Dedifferentiated amniotic fluid mesenchymal stem cell (primary cell): Measurements from ENCODE around the gene DOCK7.
"Not testable (repeated sequence)": the region's sequence is repeated elsewhere in the genome, so short reads cannot be mapped to it uniquely, and the experiment has no call there.

ENCODE experiments used
- DNase-seq: peaks from one replicate; pipeline ENCODE4 v3.0.0-alpha.2; 2016; ENCODE audit errors: extremely low spot score

The DOCK7 gene

GRCh38 chr1:62610588-62610987, 77.6 kb downstream of the DOCK7 start:
- not testable (repeated sequence) for DNase-seq

GRCh38 chr1:62608905-62609304, 79.3 kb downstream of the DOCK7 start:
- DNase-seq, result no peak

GRCh38 chr1:62601457-62601856, 86.7 kb downstream of the DOCK7 start:
- DNase-seq, result peak; percentile 58

- DNase-seq, result no peak
Measured at GRCh38 chr1:62599044-62599443, 89.1 kb downstream of the DOCK7 start.

- no peak for DNase-seq
Measured at GRCh38 chr1:62597281-62597680, 90.9 kb downstream of the DOCK7 start, which contains the start of gene ANGPTL3. ANGPTL3 (plus strand) TSS chr1:62597520; CDS start chr1:62597567, 47 bp downstream.

- DNase-seq, result no peak
Measured at GRCh38 chr1:62595647-62596046, 92.5 kb downstream of the DOCK7 start.

GRCh38 chr1:62593825-62594394, 94.3 kb downstream of the DOCK7 start:
- DNase-seq, result peak; percentile 51

- DNase-seq, result no peak
Measured at GRCh38 chr1:62590970-62591368, 97.2 kb downstream of the DOCK7 start.

- DNase-seq, result no peak
Measured at GRCh38 chr1:62590255-62590969, 97.8 kb downstream of the DOCK7 start.

GRCh38 chr1:62589321-62589720, 98.9 kb downstream of the DOCK7 start:
- DNase-seq, result peak; percentile 38

GRCh38 chr1:62588000-62588399, 100.2 kb downstream of the DOCK7 start:
- peak; percentile 42 for DNase-seq

- DNase-seq, result no peak
Measured at GRCh38 chr1:62585469-62586155, 102.6 kb downstream of the DOCK7 start.

GRCh38 chr1:62573675-62574074, 114.5 kb downstream of the DOCK7 start:
- DNase-seq, result no peak

- no peak for DNase-seq
Measured at GRCh38 chr1:62572476-62572875, 115.7 kb downstream of the DOCK7 start.

GRCh38 chr1:62571517-62571916, 116.7 kb downstream of the DOCK7 start:
- not testable (repeated sequence) for DNase-seq

- not testable (repeated sequence) for DNase-seq
Measured at GRCh38 chr1:62567926-62568325, 120.3 kb downstream of the DOCK7 start.

- not testable (repeated sequence) for DNase-seq
Measured at GRCh38 chr1:62567182-62567581, 121.0 kb downstream of the DOCK7 start.

- no peak for DNase-seq
Measured at GRCh38 chr1:62561306-62561705, 126.9 kb downstream of the DOCK7 start.

- no peak for DNase-seq
Measured at GRCh38 chr1:62544570-62544969, 143.6 kb downstream of the DOCK7 start.

- DNase-seq, result no peak
Measured at GRCh38 chr1:62541048-62541447, 147.1 kb downstream of the DOCK7 start.

GRCh38 chr1:62539028-62539447, 149.1 kb downstream of the DOCK7 start:
- no peak for DNase-seq

- no peak for DNase-seq
Measured at GRCh38 chr1:62536865-62537264, 151.3 kb downstream of the DOCK7 start.
